Astrocyte (in vitro differentiated cells and primary cell): ENCODE results near the gene PP2D1. TPM values are rescaled to one million over a fixed set of nuclear protein-coding genes. Genes with fewer than 3 reads are reported as not detected.

Experiments
- DNase-seq: peaks from one replicate; pipeline ENCODE4 v3.0.0-alpha.2; 2010; ENCODE audit warnings: low read depth
- FAIRE-seq: peaks from 2 replicates; lab custom pipeline; 2011; peaks lifted over from hg19 to GRCh38; lab: Jason Lieb, UNC
- H2AFZ ChIP-seq: 2 replicates; pipeline ENCODE4 v1.6.0; 2012; ENCODE audit warnings: low read depth, low read length, inconsistent platforms
- H3K27ac ChIP-seq: 2 replicates; pipeline ENCODE4 v1.5.1; 2011; ENCODE audit warnings: low read depth, low read length, inconsistent platforms
- H3K27me3 ChIP-seq: 2 replicates; pipeline ENCODE4 v1.6.0; 2011; ENCODE audit warnings: low read length, inconsistent platforms; ENCODE audit not compliant: insufficient read depth
- H3K36me3 ChIP-seq: 2 replicates; pipeline ENCODE4 v1.5.1; 2011; ENCODE audit warnings: low read length, inconsistent platforms; ENCODE audit not compliant: insufficient read depth
- H3K4me1 ChIP-seq: 2 replicates; pipeline ENCODE4 v1.5.1; 2011; ENCODE audit warnings: low read length, inconsistent platforms; ENCODE audit not compliant: insufficient read depth
- H3K4me2 ChIP-seq: 2 replicates; pipeline ENCODE4 v1.6.0; 2012; ENCODE audit warnings: low read length, inconsistent platforms
- H3K4me3 ChIP-seq: 2 replicates; pipeline ENCODE4 v1.5.1; 2011; ENCODE audit warnings: low read depth, mild to moderate bottlenecking, low read length, inconsistent platforms; ENCODE audit not compliant: insufficient read depth
- H3K79me2 ChIP-seq: 2 replicates; pipeline ENCODE4 v1.6.0; 2012; ENCODE audit warnings: mild to moderate bottlenecking, low read length, inconsistent platforms; ENCODE audit not compliant: insufficient read depth
- H3K9ac ChIP-seq: 2 replicates; pipeline ENCODE4 v1.6.0; 2012; ENCODE audit warnings: mild to moderate bottlenecking, low read length, inconsistent platforms
- H3K9me3 ChIP-seq: 2 replicates; pipeline ENCODE4 v1.5.1; 2012; ENCODE audit warnings: low read depth, mild to moderate bottlenecking, low read length, inconsistent platforms; ENCODE audit not compliant: insufficient read depth
- H4K20me1 ChIP-seq: 2 replicates; pipeline ENCODE4 v1.6.0; 2012; ENCODE audit warnings: low read length, inconsistent platforms; ENCODE audit not compliant: insufficient read depth
- H3K27ac Mint-ChIP-seq: one replicate; pipeline ENCODE4 v1.8.0; 2021; ENCODE audit warnings: mild to moderate bottlenecking, mixed read lengths; ENCODE audit not compliant: unreplicated experiment
- H3K27me3 Mint-ChIP-seq: one replicate; pipeline ENCODE4 v1.8.0; 2021; ENCODE audit warnings: low read depth, mixed read lengths; ENCODE audit not compliant: unreplicated experiment
- H3K36me3 Mint-ChIP-seq: one replicate; pipeline ENCODE4 v1.8.0; 2021; ENCODE audit warnings: low read depth, mixed read lengths; ENCODE audit not compliant: unreplicated experiment
- H3K4me1 Mint-ChIP-seq: one replicate; pipeline ENCODE4 v1.8.0; 2021; ENCODE audit warnings: low read depth, mixed read lengths; ENCODE audit not compliant: unreplicated experiment
- H3K4me3 Mint-ChIP-seq: one replicate; pipeline ENCODE4 v1.8.0; 2021; ENCODE audit warnings: mild to moderate bottlenecking, moderate library complexity, mixed read lengths; ENCODE audit not compliant: unreplicated experiment
- H3K9me3 Mint-ChIP-seq: one replicate; pipeline ENCODE4 v1.8.0; 2021; ENCODE audit warnings: mild to moderate bottlenecking, mixed read lengths; ENCODE audit not compliant: unreplicated experiment
- EZH2 ChIP-seq: IDR thresholded peaks from 2 replicates; pipeline ENCODE4 v1.6.1; 2012; ENCODE audit warnings: mild to moderate bottlenecking, low read length, inconsistent platforms; ENCODE audit not compliant: insufficient read depth
- total RNA-seq: library from RNA; stranded (reverse); gene quantifications from 2 replicates; pipeline ENCODE4 v1.2.1, GENCODE V29; 2021
- TF ChIP-seq, protein P1 (sequence below): IDR thresholded peaks from 2 replicates; pipeline ENCODE4 v1.5.1; 2011; ENCODE audit warnings: low read depth, mild to moderate bottlenecking, inconsistent platforms, low read length, moderate library complexity; ENCODE audit not compliant: insufficient read depth

Gene PP2D1
- total RNA-seq, 1 donor from 2014 or later: not detected

DNA sequence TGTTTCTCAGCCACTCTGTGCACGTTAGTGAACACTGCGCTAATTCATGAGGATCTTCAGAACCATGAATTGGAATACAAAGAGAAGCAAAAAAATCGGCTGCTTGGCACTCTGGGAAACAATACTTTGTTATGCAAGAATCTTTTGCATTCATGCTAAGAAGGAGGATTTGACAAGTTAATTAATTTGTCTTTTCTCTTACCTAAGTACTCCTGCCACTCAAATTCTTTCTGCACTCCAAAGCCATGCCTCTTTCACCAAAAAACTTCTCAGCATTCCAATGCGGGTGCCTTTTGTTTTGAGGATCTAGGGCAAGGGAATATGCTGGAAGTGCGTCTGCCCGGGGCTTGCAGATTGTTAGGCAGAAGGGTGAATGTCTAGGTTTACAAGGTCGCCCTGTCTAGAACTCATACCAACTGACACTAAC lies 16.9 kb upstream of the PP2D1 start:
- H3K4me1 Mint-ChIP-seq: peaks cover 3% of the 10 kb centered on the region
- Histone ChIP-seq H3K4me1 (no peaks in the 10 kb centered on the region), H3K9me3 (no peaks in the 10 kb centered on the region), H3K9ac (no peak overlapping the region), H3K4me2 (peak overlapping the region; percentile 29), H3K27ac (no peak overlapping the region), H3K27me3 (no peaks in the 10 kb centered on the region), H3K36me3 (no peaks in the 10 kb centered on the region), H4K20me1 (no peaks in the 10 kb centered on the region), H2AFZ (peak overlapping the region; percentile 23), H3K4me3 (no peak overlapping the region), H3K79me2 (no peaks in the 10 kb centered on the region)
- no peak overlapping the region for H3K4me3 Mint-ChIP-seq
- no peak for DNase-seq
- no peak for FAIRE-seq
- H3K9me3 Mint-ChIP-seq: no peaks in the 10 kb centered on the region
- no peak overlapping the region for H3K27ac Mint-ChIP-seq
- no peaks in the 10 kb centered on the region for H3K27me3 Mint-ChIP-seq
- H3K36me3 Mint-ChIP-seq: no peaks in the 10 kb centered on the region
- TF ChIP-seq, protein P1, sequence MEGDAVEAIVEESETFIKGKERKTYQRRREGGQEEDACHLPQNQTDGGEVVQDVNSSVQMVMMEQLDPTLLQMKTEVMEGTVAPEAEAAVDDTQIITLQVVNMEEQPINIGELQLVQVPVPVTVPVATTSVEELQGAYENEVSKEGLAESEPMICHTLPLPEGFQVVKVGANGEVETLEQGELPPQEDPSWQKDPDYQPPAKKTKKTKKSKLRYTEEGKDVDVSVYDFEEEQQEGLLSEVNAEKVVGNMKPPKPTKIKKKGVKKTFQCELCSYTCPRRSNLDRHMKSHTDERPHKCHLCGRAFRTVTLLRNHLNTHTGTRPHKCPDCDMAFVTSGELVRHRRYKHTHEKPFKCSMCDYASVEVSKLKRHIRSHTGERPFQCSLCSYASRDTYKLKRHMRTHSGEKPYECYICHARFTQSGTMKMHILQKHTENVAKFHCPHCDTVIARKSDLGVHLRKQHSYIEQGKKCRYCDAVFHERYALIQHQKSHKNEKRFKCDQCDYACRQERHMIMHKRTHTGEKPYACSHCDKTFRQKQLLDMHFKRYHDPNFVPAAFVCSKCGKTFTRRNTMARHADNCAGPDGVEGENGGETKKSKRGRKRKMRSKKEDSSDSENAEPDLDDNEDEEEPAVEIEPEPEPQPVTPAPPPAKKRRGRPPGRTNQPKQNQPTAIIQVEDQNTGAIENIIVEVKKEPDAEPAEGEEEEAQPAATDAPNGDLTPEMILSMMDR: no peak
- TF ChIP-seq EZH2: no peak

DNA sequence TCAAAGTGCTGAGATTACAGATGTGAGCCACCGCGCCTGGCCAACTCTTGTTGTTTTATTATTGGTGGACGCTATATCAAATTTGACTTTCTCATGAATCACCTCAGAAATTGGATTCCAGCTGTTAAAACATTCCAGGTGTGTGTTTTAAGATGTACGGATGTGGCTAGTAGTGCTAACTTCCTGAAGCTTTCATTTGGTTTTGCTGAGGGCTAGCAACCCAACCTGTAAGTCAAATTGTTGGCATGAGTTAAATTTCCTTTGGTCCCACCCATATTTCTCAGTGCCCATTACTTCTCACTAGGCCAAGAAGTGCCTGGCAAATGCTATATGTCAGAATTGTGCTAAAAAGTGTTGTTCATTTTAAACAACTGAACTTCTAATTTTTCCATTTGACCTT lies 15.1 kb upstream of the PP2D1 start:
- Mint-ChIP-seq H3K36me3 (no peaks in the 10 kb centered on the region), H3K9me3 (no peaks in the 10 kb centered on the region), H3K4me1 (peaks cover 7% of the 10 kb centered on the region), H3K4me3 (no peak overlapping the region), H3K27me3 (no peaks in the 10 kb centered on the region), H3K27ac (no peak overlapping the region)
- no peaks in the 10 kb centered on the region for H3K9me3 ChIP-seq
- H3K36me3 ChIP-seq: no peaks in the 10 kb centered on the region
- no peaks in the 10 kb centered on the region for H3K4me1 ChIP-seq
- H3K9ac ChIP-seq: no peak overlapping the region
- no peak for FAIRE-seq
- H3K79me2 ChIP-seq: no peaks in the 10 kb centered on the region
- DNase-seq: no peak
- H3K27ac ChIP-seq: no peak overlapping the region
- TF ChIP-seq EZH2: no peak
- TF ChIP-seq, protein P1: no peak
- no peak overlapping the region for H3K4me3 ChIP-seq
- no peak overlapping the region for H2AFZ ChIP-seq
- no peaks in the 10 kb centered on the region for H4K20me1 ChIP-seq
- H3K4me2 ChIP-seq: no peak overlapping the region
- H3K27me3 ChIP-seq: no peaks in the 10 kb centered on the region

DNA sequence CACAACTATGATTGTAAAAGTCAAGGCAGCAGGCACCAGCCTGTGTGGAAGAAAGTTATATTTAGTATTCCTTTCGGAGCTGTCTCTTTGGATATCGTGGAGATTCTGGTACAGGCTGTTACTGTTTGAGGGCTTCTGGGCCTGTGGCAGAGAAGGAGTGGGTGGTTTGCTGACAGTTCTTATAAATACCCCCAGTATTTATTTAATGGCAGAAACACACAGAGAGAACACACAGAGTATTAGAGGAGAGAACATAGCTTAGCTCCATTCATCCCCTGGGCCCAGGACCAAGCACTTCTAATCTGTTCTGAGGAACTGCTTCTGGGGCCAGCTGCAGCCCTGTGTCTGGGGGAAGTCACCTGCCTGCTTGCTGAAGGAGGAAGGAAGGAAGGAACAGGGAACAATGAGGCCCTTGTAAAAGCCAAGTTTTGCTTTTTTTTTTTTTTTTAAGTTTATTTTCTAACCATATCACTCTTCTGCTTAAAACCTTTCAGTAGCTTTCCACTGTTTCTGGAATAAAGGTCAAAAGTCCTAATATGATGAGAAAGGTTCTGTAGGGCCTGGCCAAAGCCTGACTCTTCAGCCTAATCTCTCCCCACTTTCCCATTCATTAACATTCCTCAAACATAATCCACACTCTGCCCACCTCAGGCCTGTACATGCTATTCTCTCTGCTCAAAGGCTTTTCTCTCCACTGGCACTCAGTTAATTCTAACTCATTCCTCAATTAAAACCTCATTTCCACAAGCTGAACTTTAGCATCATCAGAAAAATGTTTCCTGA lies 11.8 kb upstream of the PP2D1 start:
- Mint-ChIP-seq H3K27me3 (no peaks in the 10 kb centered on the region), H3K4me3 (no peak overlapping the region), H3K27ac (no peak overlapping the region), H3K4me1 (peaks cover 7% of the 10 kb centered on the region), H3K9me3 (no peaks in the 10 kb centered on the region), H3K36me3 (no peaks in the 10 kb centered on the region)
- Histone ChIP-seq H2AFZ (no peak overlapping the region), H3K79me2 (no peaks in the 10 kb centered on the region), H3K27ac (no peak overlapping the region), H3K27me3 (no peaks in the 10 kb centered on the region), H3K9me3 (no peaks in the 10 kb centered on the region), H3K9ac (no peak overlapping the region), H3K4me1 (no peaks in the 10 kb centered on the region), H4K20me1 (no peaks in the 10 kb centered on the region), H3K4me2 (no peak overlapping the region), H3K4me3 (no peak overlapping the region), H3K36me3 (no peaks in the 10 kb centered on the region)
- no peak for FAIRE-seq
- no peak for TF ChIP-seq EZH2
- TF ChIP-seq, protein P1: no peak
- no peak for DNase-seq
